Activated CD8-positive, alpha-beta T cell treated with anti-CD3 and anti-CD28 coated beads, Interleukin-2, amount 10 ng/mL, durations not matched to agents 7 days and 5 days (primary cell): ENCODE results near the gene MIPOL1. TPM values are rescaled to one million over a fixed set of nuclear protein-coding genes. Genes with fewer than 3 reads are reported as not detected.

Source experiments
- ATAC-seq: fragments of 150-1000 bp; cut with Tn5 transposase; one replicate; pipeline ENCODE4 v1.10.0; 2021; ENCODE audit warnings: moderate library complexity
- CTCF ChIA-PET: fragments of 350-600 bp; sonication (Branson Sonifier 250); formaldehyde crosslinking; loops from one replicate; lab custom pipeline; 2021; ENCODE audit warnings: antibody characterized with exemption; lab: Charles Lee
- POLR2A ChIA-PET: fragments of 350-600 bp; sonication (Branson Sonifier 250); formaldehyde crosslinking; loops from one replicate; lab custom pipeline; 2021; ENCODE audit warnings: antibody characterized with exemption; lab: Charles Lee
- DNase-seq: peaks from one replicate; pipeline ENCODE4 v3.0.0-alpha.2; 2020
- H3K27ac Mint-ChIP-seq: one replicate; pipeline ENCODE4 v1.8.0; 2021; ENCODE audit warnings: mild to moderate bottlenecking, mixed read lengths
- H3K27me3 Mint-ChIP-seq: one replicate; pipeline ENCODE4 v1.8.0; 2021; ENCODE audit warnings: low read depth, mixed read lengths
- H3K36me3 Mint-ChIP-seq: one replicate; pipeline ENCODE4 v1.8.0; 2021; ENCODE audit warnings: low read depth, mixed read lengths
- H3K4me1 Mint-ChIP-seq: one replicate; pipeline ENCODE4 v1.8.0; 2021; ENCODE audit warnings: low read depth, mixed read lengths
- H3K4me3 Mint-ChIP-seq: one replicate; pipeline ENCODE4 v1.8.0; 2021; ENCODE audit warnings: mild to moderate bottlenecking, mixed read lengths
- H3K9me3 Mint-ChIP-seq: one replicate; pipeline ENCODE4 v1.8.0; 2022; ENCODE audit warnings: mixed read lengths; ENCODE audit not compliant: insufficient read depth
- total RNA-seq, 2 experiments: library from RNA; stranded (reverse); gene quantifications; one replicate each; pipeline ENCODE4 v1.2.3, GENCODE V29; 2021

Gene MIPOL1
- total RNA-seq, 2 experiments from 2014 or later = not detected

DNA sequence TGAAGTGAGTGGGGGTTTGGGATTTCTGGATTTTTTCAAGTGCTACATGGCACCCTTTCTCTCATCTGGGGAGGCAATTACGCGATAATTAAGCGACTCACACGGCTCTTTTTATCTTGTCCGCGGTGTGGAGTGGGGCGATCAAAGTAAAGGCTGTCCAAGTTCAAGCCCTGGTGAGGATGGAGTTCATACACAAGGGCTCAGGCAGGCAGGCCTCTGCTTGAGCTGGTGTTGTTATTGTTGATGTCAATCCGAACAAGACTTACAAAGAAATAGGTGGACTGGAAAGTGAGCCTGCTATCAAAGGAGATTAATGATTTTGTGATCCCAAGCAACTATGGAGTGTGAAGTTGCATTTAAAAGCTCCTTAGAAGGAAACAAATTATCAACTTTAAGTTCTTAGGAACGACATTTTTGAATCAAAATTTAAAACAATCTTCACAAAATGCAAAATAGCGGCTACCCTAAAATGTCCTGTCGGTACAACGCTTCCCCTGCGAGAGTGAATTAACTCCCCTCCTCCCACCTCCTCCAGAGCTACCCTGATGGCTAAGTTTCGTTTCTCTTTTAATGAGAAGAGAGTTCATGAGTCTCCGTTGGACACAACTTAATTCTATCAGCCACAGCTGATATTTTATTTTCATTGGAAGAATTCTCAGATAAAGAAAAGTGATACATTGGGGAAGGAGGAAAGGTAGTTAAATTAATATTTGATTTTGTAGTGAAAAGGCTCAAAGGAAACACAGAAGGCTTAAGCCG is 391.4 kb downstream of the MIPOL1 start:
- CTCF ChIA-PET = interaction anchor here (1.6 kb wide), 1 partner anchor 8 kb away, joined by 4 read pairs; no protein-coding TSS in a partner anchor
- no peak overlapping the region for H3K27ac Mint-ChIP-seq
- no peak overlapping the region for H3K4me3 Mint-ChIP-seq
- H3K27me3 Mint-ChIP-seq = peaks cover 69% of the 10 kb centered on the region
- DNase-seq (no peak), ATAC-seq (no peak)
- peaks cover 21% of the 10 kb centered on the region for H3K36me3 Mint-ChIP-seq
- H3K9me3 Mint-ChIP-seq = peaks cover 5% of the 10 kb centered on the region
- H3K4me1 Mint-ChIP-seq = peaks cover 3% of the 10 kb centered on the region
- POLR2A ChIA-PET = no interaction called here

DNA sequence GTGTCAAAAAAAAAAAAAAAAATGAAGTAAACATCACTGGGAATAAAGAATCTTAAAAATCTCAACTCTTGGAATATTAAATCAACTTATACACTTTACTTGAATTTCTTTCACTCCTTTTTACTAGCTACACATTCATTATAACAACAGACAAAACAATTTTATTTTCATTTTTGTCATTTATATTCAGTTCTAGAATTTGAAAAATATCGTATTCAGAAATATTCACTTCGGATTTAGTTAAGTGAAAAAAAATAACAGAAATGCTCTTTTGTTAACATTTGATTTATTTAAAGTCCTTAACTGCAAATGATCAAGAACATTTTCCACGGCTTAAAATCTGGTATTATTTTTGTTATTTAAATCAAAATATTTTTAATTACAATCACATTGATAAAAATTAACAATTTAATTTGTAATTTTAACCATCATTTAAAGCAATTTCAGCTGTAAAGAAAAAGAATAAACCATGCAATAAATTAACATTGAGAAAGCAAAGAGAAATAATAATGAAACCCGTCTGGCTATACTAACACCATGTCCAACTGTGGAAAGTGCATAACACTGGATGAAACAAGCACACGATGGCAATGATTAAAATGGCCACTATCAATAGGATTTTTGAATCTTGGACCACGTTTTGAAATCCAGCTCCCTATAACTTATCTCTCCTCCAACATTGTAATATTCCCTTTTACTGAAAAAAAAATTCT is 392.1 kb downstream of the MIPOL1 start:
- Mint-ChIP-seq H3K9me3 (peaks cover 5% of the 10 kb centered on the region), H3K4me3 (no peak overlapping the region), H3K4me1 (peaks cover 7% of the 10 kb centered on the region), H3K27ac (no peak overlapping the region), H3K27me3 (peaks cover 70% of the 10 kb centered on the region), H3K36me3 (peaks cover 21% of the 10 kb centered on the region)
- ChIA-PET CTCF (interaction anchor here (1.6 kb wide), 1 partner anchor 7 kb away, joined by 4 read pairs; no protein-coding TSS in a partner anchor), POLR2A (no interaction called here)
- ATAC-seq (no peak), DNase-seq (no peak)

DNA sequence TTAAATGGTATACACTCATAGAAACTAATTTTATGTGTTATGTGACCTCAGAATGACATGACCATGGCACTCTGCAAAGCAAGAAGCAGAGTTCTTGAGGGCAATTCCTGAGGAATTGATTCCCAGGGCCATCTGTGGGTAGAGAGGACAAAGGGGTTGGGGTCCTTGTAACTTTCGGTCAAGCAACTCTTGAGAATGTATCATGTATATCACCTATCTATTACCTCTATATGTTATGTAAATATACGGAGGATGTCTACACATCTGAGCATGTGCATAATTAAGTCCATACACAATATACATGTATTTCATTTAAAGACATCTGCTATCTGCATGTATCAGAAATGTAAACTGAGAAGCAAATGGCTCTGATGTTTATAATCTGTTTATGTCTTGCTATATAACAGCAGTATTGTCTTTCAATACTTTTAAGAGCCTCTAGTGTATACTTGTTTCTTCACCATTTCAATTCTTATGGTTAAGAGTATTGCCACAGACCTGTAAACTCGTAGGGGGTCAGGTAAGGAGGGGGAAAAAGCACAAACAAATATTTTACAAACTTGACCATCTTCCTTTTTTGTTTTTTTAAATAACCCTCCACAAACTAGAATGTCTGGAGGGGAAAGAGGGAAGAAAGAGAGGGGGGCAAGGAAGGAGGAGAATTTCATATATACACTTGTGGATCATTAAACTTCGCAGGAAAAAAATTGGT is 392.8 kb downstream of the MIPOL1 start:
- peaks cover 5% of the 10 kb centered on the region for H3K9me3 Mint-ChIP-seq
- CTCF ChIA-PET = no interaction called here
- no peak for DNase-seq

DNA sequence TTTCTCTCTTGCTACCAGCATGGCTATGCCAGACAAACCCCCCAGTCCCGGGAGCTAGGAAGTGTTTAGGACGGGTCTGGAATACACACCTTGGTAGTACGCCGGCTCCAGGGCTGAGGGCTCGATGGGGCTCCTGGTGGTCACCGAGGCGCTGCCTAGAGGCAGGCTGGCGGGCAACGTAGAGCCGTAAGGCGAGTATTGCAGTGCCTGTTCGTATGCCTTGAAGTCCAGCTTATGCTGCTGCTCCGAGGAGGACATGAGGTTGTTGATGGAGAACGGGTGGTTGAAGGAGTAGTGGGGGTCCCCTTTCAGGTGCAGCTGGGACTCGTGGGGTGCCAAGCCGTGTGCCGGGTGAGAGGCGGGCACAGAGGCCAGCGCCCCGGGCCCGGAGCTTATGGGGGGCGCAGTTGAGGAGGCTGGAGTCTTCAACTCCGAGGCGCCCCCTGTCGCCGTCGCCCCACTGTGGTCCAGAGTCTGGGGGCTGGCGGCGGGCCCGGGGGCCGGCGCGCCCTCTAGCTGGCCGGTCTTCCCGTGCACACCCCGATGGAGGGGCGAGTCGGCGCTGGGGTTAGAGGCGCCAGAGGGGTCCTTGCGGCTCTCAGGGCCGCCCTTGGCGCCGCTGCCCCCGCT is 393.7 kb downstream of the MIPOL1 start:
- Mint-ChIP-seq H3K4me1 (peaks cover 15% of the 10 kb centered on the region), H3K36me3 (peaks cover 23% of the 10 kb centered on the region), H3K27me3 (peaks cover 64% of the 10 kb centered on the region), H3K4me3 (peak overlapping the region; percentile 53), H3K9me3 (peaks cover 5% of the 10 kb centered on the region), H3K27ac (peak overlapping the region; percentile 78)
- ChIA-PET POLR2A (no interaction called here), CTCF (no interaction called here)
- ATAC-seq (no peak), DNase-seq (no peak)

More for the DNA sequence above, 392.8 kb downstream of the MIPOL1 start:
- H3K4me1 Mint-ChIP-seq = peaks cover 7% of the 10 kb centered on the region
- POLR2A ChIA-PET = no interaction called here
- H3K27ac Mint-ChIP-seq = peak overlapping the region; percentile 78
- peaks cover 21% of the 10 kb centered on the region for H3K36me3 Mint-ChIP-seq
- H3K27me3 Mint-ChIP-seq = peaks cover 64% of the 10 kb centered on the region
- no peak for ATAC-seq
- peak overlapping the region; percentile 53 for H3K4me3 Mint-ChIP-seq

DNA sequence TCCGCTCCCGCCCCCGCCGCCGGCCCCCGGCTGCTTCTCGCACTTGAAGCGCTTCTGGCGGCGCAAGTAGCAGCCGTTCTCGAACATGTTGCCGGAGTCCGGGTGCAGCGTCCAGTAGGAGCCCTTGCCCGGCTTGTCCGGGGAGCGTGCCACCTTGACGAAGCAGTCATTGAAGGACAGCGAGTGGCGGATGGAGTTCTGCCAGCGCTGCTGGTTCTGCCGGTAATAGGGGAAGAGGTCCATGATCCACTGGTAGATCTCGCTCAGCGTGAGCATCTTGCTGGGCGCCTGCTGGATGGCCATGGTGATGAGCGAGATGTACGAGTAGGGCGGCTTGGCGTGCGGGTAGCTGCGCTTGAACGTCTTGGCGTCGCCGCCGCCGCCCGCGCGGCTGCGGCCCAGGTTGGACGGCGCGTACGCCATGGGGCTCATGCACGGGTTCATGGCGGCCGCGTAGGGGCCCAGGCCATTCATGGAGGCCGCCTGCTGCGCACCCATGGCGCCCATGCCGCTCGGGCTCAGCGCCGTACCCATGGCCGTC is 394.3 kb downstream of the MIPOL1 start:
- H3K36me3 Mint-ChIP-seq = peaks cover 24% of the 10 kb centered on the region
- peaks cover 8% of the 10 kb centered on the region for H3K9me3 Mint-ChIP-seq
- no peak overlapping the region for H3K4me3 Mint-ChIP-seq
- H3K4me1 Mint-ChIP-seq = peaks cover 16% of the 10 kb centered on the region
- peaks cover 69% of the 10 kb centered on the region for H3K27me3 Mint-ChIP-seq
- DNase-seq = no peak
- ChIA-PET POLR2A (no interaction called here), CTCF (no interaction called here)
- ATAC-seq = no peak
- H3K27ac Mint-ChIP-seq = no peak overlapping the region

DNA sequence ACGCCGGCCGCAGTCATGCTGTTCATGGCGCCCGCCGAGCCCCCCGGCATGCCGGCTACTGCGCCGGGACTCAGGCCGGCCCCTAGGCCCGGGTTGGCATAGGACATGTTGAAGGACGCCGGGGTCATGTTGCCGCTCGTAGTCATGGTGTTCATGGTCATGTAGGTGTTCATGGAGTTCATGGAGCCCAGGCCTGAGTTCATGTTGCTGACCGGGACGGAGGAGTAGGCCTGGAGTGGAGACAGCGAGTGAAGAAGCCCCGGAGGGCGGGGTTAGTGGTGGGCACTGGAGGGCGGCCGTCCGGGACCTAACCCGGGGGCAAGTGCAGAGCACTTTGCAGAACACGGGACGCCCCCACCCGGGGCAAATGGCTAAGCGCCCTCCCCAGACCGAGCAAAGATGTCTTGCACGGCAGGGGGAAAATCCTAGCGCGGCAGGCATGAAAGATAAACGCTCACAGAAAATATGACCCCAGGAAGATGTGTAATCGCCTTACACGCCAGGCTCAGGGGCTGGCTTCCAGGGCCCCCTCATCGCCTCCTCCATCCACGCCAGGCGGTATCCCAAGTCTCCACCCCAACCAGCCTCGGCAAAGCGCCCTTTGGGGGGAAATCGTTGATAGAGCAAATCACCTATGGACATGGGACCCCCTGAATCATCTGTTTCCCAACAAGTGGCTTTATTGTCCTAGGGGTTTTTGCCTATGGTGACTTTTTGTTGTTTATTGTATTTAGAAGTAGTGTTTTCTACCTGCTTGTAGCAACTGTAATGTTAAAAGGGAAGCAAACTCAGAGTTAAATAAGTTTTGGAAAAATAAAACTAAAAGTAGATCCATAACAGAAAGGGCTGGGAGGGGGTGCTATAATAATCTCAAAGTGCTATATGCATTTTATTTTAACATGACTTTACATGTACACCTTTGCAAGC is 395.0 kb downstream of the MIPOL1 start:
- Mint-ChIP-seq H3K4me1 (peaks cover 16% of the 10 kb centered on the region), H3K27ac (peak overlapping the region; percentile 64), H3K9me3 (peaks cover 8% of the 10 kb centered on the region), H3K36me3 (peaks cover 21% of the 10 kb centered on the region), H3K27me3 (peaks cover 65% of the 10 kb centered on the region), H3K4me3 (peak overlapping the region; percentile 22)
- ATAC-seq (no peak), DNase-seq (no peak)
- ChIA-PET POLR2A (no interaction called here), CTCF (interaction anchor here (1.0 kb wide), 1 partner anchor 12 kb away, joined by 3 read pairs; no protein-coding TSS in a partner anchor)

DNA sequence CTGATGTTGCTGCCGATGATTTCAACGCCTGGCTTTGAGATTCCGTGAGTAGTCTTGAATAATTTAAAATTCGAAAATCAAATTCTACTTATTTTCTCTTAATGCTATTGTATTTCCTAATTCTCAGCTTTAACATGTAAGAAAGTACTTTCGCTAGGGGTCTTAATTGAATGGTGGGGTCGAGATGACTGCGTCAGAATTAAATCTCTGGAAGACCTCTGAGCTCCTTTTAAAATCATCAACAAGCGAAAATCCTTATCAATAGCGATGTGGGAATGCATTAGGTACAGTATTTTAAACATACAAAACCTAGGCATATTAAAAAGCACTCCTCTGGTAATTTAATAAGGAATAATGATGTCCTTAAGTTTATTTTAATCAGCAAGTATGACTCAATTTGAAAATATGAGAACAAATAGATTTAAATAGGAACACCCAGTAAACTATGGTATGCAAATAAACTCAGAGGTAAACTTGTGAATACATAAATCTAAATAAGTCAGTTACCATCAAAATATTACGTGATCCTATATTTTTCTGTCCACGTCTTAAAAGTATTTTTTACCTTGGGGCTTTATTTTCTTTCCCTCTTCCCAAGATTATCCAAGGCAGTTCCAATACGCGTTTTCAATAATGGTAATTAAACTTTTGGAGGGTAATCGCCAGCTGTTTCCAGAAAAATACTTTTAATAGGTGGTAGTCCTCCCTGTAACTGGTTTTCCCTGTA is 395.9 kb downstream of the MIPOL1 start:
- ChIA-PET CTCF (interaction anchor here (1.0 kb wide), 1 partner anchor 12 kb away, joined by 3 read pairs; no protein-coding TSS in a partner anchor), POLR2A (no interaction called here)
- ATAC-seq = no peak
- peaks cover 19% of the 10 kb centered on the region for H3K4me1 Mint-ChIP-seq
- peaks cover 8% of the 10 kb centered on the region for H3K9me3 Mint-ChIP-seq
- H3K27ac Mint-ChIP-seq = peak overlapping the region; percentile 60
- DNase-seq = no peak
- H3K27me3 Mint-ChIP-seq = peaks cover 65% of the 10 kb centered on the region
- H3K36me3 Mint-ChIP-seq = peaks cover 19% of the 10 kb centered on the region
- H3K4me3 Mint-ChIP-seq = peak overlapping the region; percentile 52

DNA sequence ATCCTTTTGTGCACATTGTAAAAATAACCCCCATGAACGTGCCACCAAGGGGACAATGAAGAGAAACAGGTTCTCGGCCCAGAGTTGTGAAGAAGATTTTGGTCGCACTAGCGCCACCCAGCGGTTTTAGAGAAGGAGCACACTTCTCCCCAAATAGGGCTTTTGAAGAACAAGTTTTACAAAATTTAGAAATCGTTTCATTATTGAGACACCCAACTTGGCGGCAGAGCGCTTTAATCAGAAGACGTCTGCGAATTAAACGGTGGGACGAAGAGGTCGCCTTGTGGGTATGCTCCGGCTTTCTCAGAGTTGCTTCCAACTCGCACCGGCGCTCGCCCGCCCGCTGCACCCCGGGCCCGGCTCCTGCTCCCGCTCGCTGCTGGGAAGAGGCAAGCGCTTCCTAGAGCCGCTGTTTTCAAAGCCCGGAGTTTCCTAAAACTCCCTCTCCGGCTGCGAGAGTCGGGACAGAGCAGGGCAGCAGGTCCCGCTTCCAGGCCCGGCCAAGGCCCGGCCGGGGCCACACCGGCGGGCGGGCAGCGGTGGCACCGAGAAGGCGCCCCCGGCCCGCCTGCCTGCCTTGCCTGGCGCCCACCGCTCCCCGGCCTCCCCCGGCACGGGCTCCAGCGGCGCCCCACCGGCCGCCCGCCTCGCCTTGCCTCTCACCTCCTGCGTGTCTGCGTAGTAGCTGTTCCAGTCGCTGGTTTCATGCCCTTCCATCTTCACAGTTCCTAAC is 396.7 kb downstream of the MIPOL1 start:
- peaks cover 20% of the 10 kb centered on the region for H3K36me3 Mint-ChIP-seq
- H3K27me3 Mint-ChIP-seq = peaks cover 64% of the 10 kb centered on the region
- peak; percentile 51 for DNase-seq
- peak overlapping the region; percentile 60 for H3K27ac Mint-ChIP-seq
- ChIA-PET CTCF (no interaction called here), POLR2A (no interaction called here)
- H3K4me3 Mint-ChIP-seq = peak overlapping the region; percentile 52
- H3K4me1 Mint-ChIP-seq = peaks cover 23% of the 10 kb centered on the region
- H3K9me3 Mint-ChIP-seq = peaks cover 14% of the 10 kb centered on the region
- no peak for ATAC-seq

DNA sequence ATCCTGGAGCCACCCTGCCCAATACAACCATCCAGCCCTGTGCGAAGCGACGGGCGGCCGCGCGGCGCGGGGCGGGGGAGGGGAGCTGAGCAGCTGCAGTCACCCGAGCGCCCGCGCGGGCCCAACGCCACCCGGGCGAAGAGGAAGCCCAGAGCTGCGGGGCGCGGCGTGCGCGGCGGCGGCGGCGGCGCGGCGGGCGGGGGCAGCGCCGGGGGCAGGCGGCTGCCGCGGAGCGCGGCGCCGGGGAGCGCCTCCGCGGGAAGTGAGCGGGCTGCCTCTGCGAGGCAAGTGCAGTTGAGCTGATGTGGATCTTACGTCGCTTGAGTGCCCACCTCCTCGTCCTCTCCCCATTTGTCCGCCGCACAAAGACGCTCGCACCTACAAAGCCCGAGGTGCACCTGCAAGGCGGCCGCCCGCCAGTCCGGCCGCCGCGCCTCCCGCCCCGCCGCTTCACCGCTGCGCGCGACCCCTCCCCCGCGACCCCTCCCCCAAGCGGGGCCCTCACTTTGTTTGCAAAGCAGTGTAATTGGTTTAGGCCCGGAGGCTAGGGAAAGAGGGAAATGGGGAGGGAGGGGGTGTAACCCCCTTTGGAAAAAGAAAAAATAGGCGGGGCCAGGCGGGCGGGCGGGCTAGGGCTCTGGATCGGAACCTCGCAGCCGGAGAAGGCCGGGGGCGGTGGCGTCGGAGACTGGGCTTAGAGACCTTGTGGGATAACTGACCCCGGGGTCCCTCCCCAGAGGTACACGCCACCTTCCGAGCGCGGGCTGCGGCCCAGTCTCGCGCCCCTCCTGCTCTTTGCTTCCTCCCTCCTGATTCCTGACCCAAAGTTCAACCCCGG is 397.5 kb downstream of the MIPOL1 start, which contains the start of the genes FOXA1 and TTC6:
Gene FOXA1 (minus strand): TSS at position 279 of the 838 bp plus-strand sequence. CDS start 277 bp downstream, at position 2.
Gene TTC6 (plus strand): TSS at position 659 of the 838 bp plus-strand sequence. CDS start 26,436 bp downstream, outside the sequence.
- peaks cover 66% of the 10 kb centered on the region for H3K27me3 Mint-ChIP-seq
- ATAC-seq = peak; percentile 55

More for the DNA sequence above, 397.5 kb downstream of the MIPOL1 start, which contains the start of the genes FOXA1 and TTC6:
- Mint-ChIP-seq H3K4me1 (peaks cover 23% of the 10 kb centered on the region), H3K4me3 (peak within 1 kb of the TSS; percentile 54), H3K36me3 (peaks cover 24% of the 10 kb centered on the region), H3K9me3 (peaks cover 14% of the 10 kb centered on the region), H3K27ac (peak within 1 kb of the TSS; percentile 60)
- DNase-seq = no peak
- ChIA-PET POLR2A (no interaction called here), CTCF (no interaction called here)
